Measurements from ENCODE around the gene PLA2G5.

GRCh38 chr1:20123722-20124455 lies 53.9 kb downstream of the PLA2G5 start:
- TF ChIP-seq CTCF (IDR thresholded peaks at IDR 0.05; ENCODE audit: low read length) (no peak), EZH2phosphoT487 (IDR thresholded peaks at IDR 0.05; ENCODE audit: low read length) (no peak), EZH2 (optimal IDR thresholded peaks at IDR 0.05; ENCODE audit: low read depth, low read length) (no peak)

All from MM.1S (cell line).